SK-N-SH (cell line): ENCODE results near the gene WASF1. TPM values are rescaled to one million over a fixed set of nuclear protein-coding genes. Genes with fewer than 3 reads are reported as not detected.

Experiments used
- CTCF ChIA-PET: fragments of 300-600, 350-600 bp; formaldehyde crosslinking; extraction: SDS; loops from one replicate; lab custom pipeline; 2021; lab: Yijun Ruan, JAX
- POLR2A ChIA-PET: fragments of 350-600 bp; sonication (Branson Sonifier 250); formaldehyde crosslinking; extraction: SDS; loops from one replicate; lab custom pipeline; 2020; ENCODE audit warnings: antibody characterized with exemption, inconsistent platforms; lab: Yijun Ruan, JAX
- DNase-seq: peaks from one replicate; pipeline ENCODE4 v3.0.0; 2012
- H2AFZ ChIP-seq: fragments of 200-600 bp; sonication (generic); 2 replicates; pipeline ENCODE4 v1.8.1; 2016; ENCODE audit warnings: antibody characterized with exemption, mild to moderate bottlenecking, low read depth
- H3F3A ChIP-seq: fragments of 200-600 bp; sonication (generic); replicated peaks from 2 replicates; pipeline ENCODE3; 2016; ENCODE audit warnings: antibody characterized with exemption, mild to moderate bottlenecking; ENCODE audit not compliant: insufficient read depth
- H3K27ac ChIP-seq, 2 experiments: fragments of 200-500 bp in 1 of 2; fragments of 200-600 bp in 1 of 2; sonication (Bioruptor generic) in 1 of 2; sonication (generic), shearing (Covaris generic) in 1 of 2; 2 replicates each; pipeline versions ENCODE4 v1.5.1 to v1.6.1; 2014 to 2016; ENCODE audit warnings: low read depth in 2 of 2, inconsistent platforms in 1 of 2, low read length in 1 of 2, mild to moderate bottlenecking in 1 of 2, mixed read lengths in 1 of 2
- H3K27me3 ChIP-seq: fragments of 200-600 bp; sonication (generic), shearing (Covaris generic); 2 replicates; pipeline ENCODE4 v1.6.1; 2016; ENCODE audit warnings: mixed run types; ENCODE audit not compliant: insufficient read depth
- H3K36me3 ChIP-seq, 2 experiments: fragments of 200-500 bp in 1 of 2; fragments of 200-600 bp in 1 of 2; sonication (Bioruptor generic) in 1 of 2; sonication (generic) in 1 of 2; replicated peaks in 1 of 2; 2 replicates each; pipeline versions ENCODE3 to v1.5.1; 2014 to 2016; ENCODE audit warnings: low read length in 1 of 2, mild to moderate bottlenecking in 1 of 2; ENCODE audit not compliant: insufficient read depth in 2 of 2, control insufficient read depth in 1 of 2
- H3K4me1 ChIP-seq, 2 experiments: fragments of 200-500 bp in 1 of 2; fragments of 200-600 bp in 1 of 2; sonication (Bioruptor generic) in 1 of 2; sonication (generic), shearing (Covaris generic) in 1 of 2; 2 replicates each; pipeline versions ENCODE4 v1.5.1 to v1.6.1; 2014 to 2016; ENCODE audit warnings: low read depth in 1 of 2, low read length in 1 of 2, mixed run types in 1 of 2; ENCODE audit not compliant: insufficient read depth in 2 of 2, control insufficient read depth in 1 of 2
- H3K4me2 ChIP-seq: fragments of 200-600 bp; sonication (generic), shearing (Covaris generic); 2 replicates; pipeline ENCODE4 v1.6.1; 2017; ENCODE audit warnings: mixed run types
- H3K4me3 ChIP-seq, 2 experiments: fragments of 200-500 bp in 1 of 2; fragments of 200-600 bp in 1 of 2; sonication (Bioruptor generic) in 1 of 2; sonication (generic), shearing (Covaris generic) in 1 of 2; 2 replicates each; pipeline versions ENCODE4 v1.5.1 to v1.8.1; 2014 to 2016; ENCODE audit warnings: low read depth in 2 of 2, inconsistent platforms in 1 of 2, low read length in 1 of 2, mild to moderate bottlenecking in 1 of 2, mixed read lengths in 1 of 2, moderate library complexity in 1 of 2
- H3K79me2 ChIP-seq: fragments of 200-600 bp; sonication (generic); 2 replicates; pipeline ENCODE4 v1.8.1; 2017; ENCODE audit warnings: mild to moderate bottlenecking; ENCODE audit not compliant: insufficient read depth
- H3K9ac ChIP-seq: fragments of 200-600 bp; sonication (generic); 2 replicates; pipeline ENCODE4 v1.6.1; 2017; ENCODE audit warnings: mixed run types
- H3K9me2 ChIP-seq: fragments of 200-600 bp; sonication (generic); 2 replicates; pipeline ENCODE4 v1.6.1; 2017; ENCODE audit warnings: mixed run types
- H3K9me3 ChIP-seq: fragments of 200-600 bp; sonication (generic); 2 replicates; pipeline ENCODE4 v1.6.1; 2017; ENCODE audit warnings: mixed run types, mild to moderate bottlenecking, moderate library complexity
- H4K20me1 ChIP-seq: fragments of 200-600 bp; sonication (generic); 2 replicates; pipeline ENCODE4 v1.6.1; 2017; ENCODE audit warnings: mild to moderate bottlenecking, mixed run types; ENCODE audit not compliant: insufficient read depth
- CHD2 ChIP-seq: fragments of 150-350 bp; IDR thresholded peaks from 2 replicates; pipeline ENCODE4 v1.6.1; 2018; ENCODE audit warnings: low read length; ENCODE audit not compliant: partially characterized antibody
- ELF1 ChIP-seq: IDR thresholded peaks from 2 replicates; pipeline ENCODE4 v1.4.0; 2012
- EP300 ChIP-seq, 2 experiments: IDR thresholded peaks; 2 replicates each; pipeline versions ENCODE4 v1.4.0 to v1.6.1; 2012; ENCODE audit warnings: borderline replicate concordance in 1 of 2, low read depth in 1 of 2, low read length in 1 of 2
- EZH2phosphoT487 ChIP-seq: fragments of 200-600 bp; sonication (generic); IDR thresholded peaks from 2 replicates; pipeline ENCODE4 v1.6.1; 2017; ENCODE audit warnings: low read depth, mixed run types, mild to moderate bottlenecking, antibody characterized with exemption, moderate library complexity, borderline replicate concordance
- FOXJ3 ChIP-seq: sonication (generic); formaldehyde crosslinking; IDR thresholded peaks from 2 replicates; pipeline ENCODE4 v1.5.1; 2020; ENCODE audit warnings: mild to moderate bottlenecking, missing genetic modification reagents
- FOXM1 ChIP-seq: IDR thresholded peaks from 2 replicates; pipeline ENCODE4 v1.4.0; 2012; ENCODE audit warnings: low read depth, mild to moderate bottlenecking
- GATA2 ChIP-seq: sonication (generic); formaldehyde crosslinking; IDR thresholded peaks from 2 replicates; pipeline ENCODE4 v1.5.0; 2020; ENCODE audit warnings: mild to moderate bottlenecking, missing genetic modification reagents
- JUND ChIP-seq: IDR thresholded peaks from 2 replicates; pipeline ENCODE4 v1.4.0; 2012
- NFIC ChIP-seq: IDR thresholded peaks from 2 replicates; pipeline ENCODE4 v1.4.0; 2012; ENCODE audit warnings: borderline replicate concordance
- NRF1 ChIP-seq: IDR thresholded peaks from 2 replicates; pipeline ENCODE4 v1.6.1; 2012; ENCODE audit warnings: low read depth, mild to moderate bottlenecking, low read length
- RAD21 ChIP-seq: IDR thresholded peaks from 2 replicates; pipeline ENCODE4 v1.6.1; 2012; ENCODE audit warnings: mild to moderate bottlenecking, low read length
- RFX5 ChIP-seq: IDR thresholded peaks from 2 replicates; pipeline ENCODE4 v1.6.1; 2012; ENCODE audit warnings: mild to moderate bottlenecking, improper control_type of control experiment, low read length
- RXRA ChIP-seq: IDR thresholded peaks from 2 replicates; pipeline ENCODE4 v1.4.0; 2012; ENCODE audit warnings: low read depth, mild to moderate bottlenecking, borderline replicate concordance
- SIN3A ChIP-seq: IDR thresholded peaks from 2 replicates; pipeline ENCODE4 v1.6.1; 2012; ENCODE audit warnings: low read depth, mild to moderate bottlenecking, low read length, moderate library complexity, borderline replicate concordance
- SMC3 ChIP-seq: IDR thresholded peaks from 2 replicates; pipeline ENCODE4 v1.6.1; 2012; ENCODE audit warnings: low read depth, low read length, improper control_type of control experiment
- TCF12 ChIP-seq: IDR thresholded peaks from 2 replicates; pipeline ENCODE4 v1.4.0; 2012
- WGBS: methylation state at CpG from one replicate; pipeline ENCODE4 v1.1.6; 2017; ENCODE audit warnings: low lambda C conversion rate; 5-methylcytosine and 5-hydroxymethylcytosine counted together
- polyA plus RNA-seq, 3 experiments: library from polyadenylated mRNA; depleted of rRNA; stranded (reverse); fragments of >200 nt; gene quantifications; 2 replicates each; pipeline ENCODE4 v1.2.3, GENCODE V29; 2012
- TF ChIP-seq, protein P1 (sequence below): fragments of 150-350 bp; IDR thresholded peaks from 2 replicates; pipeline ENCODE4 v1.6.1; 2016; ENCODE audit warnings: mild to moderate bottlenecking, low read depth, low read length
- TF ChIP-seq, protein P2 (sequence below): IDR thresholded peaks from 2 replicates; pipeline ENCODE4; 2012
- TF ChIP-seq, protein P3 (sequence below): IDR thresholded peaks from 2 replicates; pipeline ENCODE4 v1.6.1; 2012; ENCODE audit warnings: mild to moderate bottlenecking, low read depth, low read length, moderate library complexity
- TF ChIP-seq, protein P4 (sequence below): IDR thresholded peaks from 2 replicates; pipeline ENCODE4 v1.4.0; 2012; ENCODE audit warnings: low read depth

The WASF1 gene
- polyA plus RNA-seq, 1 of the 3 experiments (the other 2 are of a cell fraction), result 31.4 TPM

DNA sequence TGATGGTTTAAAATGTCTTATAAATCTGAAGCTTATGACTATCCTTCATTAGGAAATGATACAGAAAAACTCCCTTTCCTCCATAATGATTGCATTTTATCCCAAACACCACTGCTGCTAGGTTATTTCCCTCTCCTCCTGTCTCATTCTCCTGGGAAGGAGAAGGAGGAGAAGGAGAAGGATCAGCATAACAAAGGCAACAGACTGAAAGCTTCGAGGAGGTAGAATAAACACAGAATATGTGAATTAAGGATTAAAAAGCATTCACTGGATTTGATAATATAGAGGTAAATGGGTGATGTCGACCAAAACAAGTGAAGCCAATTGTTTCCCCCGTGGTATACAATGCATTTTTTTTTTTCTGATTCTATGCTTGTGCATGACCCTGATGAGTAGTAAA is 82.0 kb downstream of the WASF1 start:
- Histone ChIP-seq H3K36me3 (peaks cover 19 to 39% of the 10 kb centered on the region in 2 experiments), H3K9ac (no peak overlapping the region), H3F3A (peaks cover 3% of the 10 kb centered on the region), H3K9me2 (no peaks in the 10 kb centered on the region), H2AFZ (no peak overlapping the region), H4K20me1 (no peaks in the 10 kb centered on the region), H3K27me3 (no peaks in the 10 kb centered on the region), H3K4me1 (no peaks in the 10 kb centered on the region; a peak in 2 of 4 replicates), H3K4me3 (no peak overlapping the region), H3K9me3 (no peaks in the 10 kb centered on the region), H3K4me2 (no peak overlapping the region), H3K27ac (peak overlapping the region in 1 of 2 experiments; percentile 19; a peak in 1 of 4 replicates), H3K79me2 (no peaks in the 10 kb centered on the region)
- ChIA-PET CTCF (interaction anchor here (1.3 to 1.4 kb wide), 2 partner anchors 10 to 58 kb away, joined by 3 read pairs; no protein-coding TSS in a partner anchor), POLR2A (no interaction called here)
- TF ChIP-seq JUND, result no peak
- no peak for TF ChIP-seq FOXJ3 (CRISPR knock-in tag)
- TF ChIP-seq, protein P1, sequence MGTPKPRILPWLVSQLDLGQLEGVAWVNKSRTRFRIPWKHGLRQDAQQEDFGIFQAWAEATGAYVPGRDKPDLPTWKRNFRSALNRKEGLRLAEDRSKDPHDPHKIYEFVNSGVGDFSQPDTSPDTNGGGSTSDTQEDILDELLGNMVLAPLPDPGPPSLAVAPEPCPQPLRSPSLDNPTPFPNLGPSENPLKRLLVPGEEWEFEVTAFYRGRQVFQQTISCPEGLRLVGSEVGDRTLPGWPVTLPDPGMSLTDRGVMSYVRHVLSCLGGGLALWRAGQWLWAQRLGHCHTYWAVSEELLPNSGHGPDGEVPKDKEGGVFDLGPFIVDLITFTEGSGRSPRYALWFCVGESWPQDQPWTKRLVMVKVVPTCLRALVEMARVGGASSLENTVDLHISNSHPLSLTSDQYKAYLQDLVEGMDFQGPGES, result no peak
- TF ChIP-seq RFX5, result no peak
- TF ChIP-seq ELF1, result no peak
- TF ChIP-seq NFIC, result no peak
- TF ChIP-seq, protein P2, sequence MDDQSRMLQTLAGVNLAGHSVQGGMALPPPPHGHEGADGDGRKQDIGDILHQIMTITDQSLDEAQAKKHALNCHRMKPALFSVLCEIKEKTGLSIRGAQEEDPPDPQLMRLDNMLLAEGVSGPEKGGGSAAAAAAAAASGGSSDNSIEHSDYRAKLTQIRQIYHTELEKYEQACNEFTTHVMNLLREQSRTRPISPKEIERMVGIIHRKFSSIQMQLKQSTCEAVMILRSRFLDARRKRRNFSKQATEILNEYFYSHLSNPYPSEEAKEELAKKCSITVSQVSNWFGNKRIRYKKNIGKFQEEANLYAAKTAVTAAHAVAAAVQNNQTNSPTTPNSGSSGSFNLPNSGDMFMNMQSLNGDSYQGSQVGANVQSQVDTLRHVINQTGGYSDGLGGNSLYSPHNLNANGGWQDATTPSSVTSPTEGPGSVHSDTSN, result no peak
- no peak for TF ChIP-seq TCF12
- no peak for TF ChIP-seq RXRA
- TF ChIP-seq, protein P3, sequence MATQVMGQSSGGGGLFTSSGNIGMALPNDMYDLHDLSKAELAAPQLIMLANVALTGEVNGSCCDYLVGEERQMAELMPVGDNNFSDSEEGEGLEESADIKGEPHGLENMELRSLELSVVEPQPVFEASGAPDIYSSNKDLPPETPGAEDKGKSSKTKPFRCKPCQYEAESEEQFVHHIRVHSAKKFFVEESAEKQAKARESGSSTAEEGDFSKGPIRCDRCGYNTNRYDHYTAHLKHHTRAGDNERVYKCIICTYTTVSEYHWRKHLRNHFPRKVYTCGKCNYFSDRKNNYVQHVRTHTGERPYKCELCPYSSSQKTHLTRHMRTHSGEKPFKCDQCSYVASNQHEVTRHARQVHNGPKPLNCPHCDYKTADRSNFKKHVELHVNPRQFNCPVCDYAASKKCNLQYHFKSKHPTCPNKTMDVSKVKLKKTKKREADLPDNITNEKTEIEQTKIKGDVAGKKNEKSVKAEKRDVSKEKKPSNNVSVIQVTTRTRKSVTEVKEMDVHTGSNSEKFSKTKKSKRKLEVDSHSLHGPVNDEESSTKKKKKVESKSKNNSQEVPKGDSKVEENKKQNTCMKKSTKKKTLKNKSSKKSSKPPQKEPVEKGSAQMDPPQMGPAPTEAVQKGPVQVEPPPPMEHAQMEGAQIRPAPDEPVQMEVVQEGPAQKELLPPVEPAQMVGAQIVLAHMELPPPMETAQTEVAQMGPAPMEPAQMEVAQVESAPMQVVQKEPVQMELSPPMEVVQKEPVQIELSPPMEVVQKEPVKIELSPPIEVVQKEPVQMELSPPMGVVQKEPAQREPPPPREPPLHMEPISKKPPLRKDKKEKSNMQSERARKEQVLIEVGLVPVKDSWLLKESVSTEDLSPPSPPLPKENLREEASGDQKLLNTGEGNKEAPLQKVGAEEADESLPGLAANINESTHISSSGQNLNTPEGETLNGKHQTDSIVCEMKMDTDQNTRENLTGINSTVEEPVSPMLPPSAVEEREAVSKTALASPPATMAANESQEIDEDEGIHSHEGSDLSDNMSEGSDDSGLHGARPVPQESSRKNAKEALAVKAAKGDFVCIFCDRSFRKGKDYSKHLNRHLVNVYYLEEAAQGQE, result no peak
- no peak for TF ChIP-seq GATA2 (CRISPR knock-in tag)
- TF ChIP-seq NRF1, result no peak
- no peak for TF ChIP-seq CHD2
- no peak for TF ChIP-seq FOXM1
- no peak for TF ChIP-seq EZH2phosphoT487
- no peak for TF ChIP-seq SIN3A
- TF ChIP-seq EP300 (IDR thresholded peaks at IDR 0.05; ENCODE audit: borderline replicate concordance in 1 of 2, low read depth in 1 of 2, low read length in 1 of 2), result no peak
- TF ChIP-seq, protein P4, sequence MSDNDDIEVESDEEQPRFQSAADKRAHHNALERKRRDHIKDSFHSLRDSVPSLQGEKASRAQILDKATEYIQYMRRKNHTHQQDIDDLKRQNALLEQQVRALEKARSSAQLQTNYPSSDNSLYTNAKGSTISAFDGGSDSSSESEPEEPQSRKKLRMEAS, result no peak
- TF ChIP-seq SMC3, result no peak
- TF ChIP-seq RAD21, result no peak
- 92% methylated on average over 3 of the region's 3 CpGs for WGBS
- DNase-seq, result no peak
